ENCODE measurements around the gene SPDYE17.
"Not testable (repeated sequence)": the region's sequence is repeated elsewhere in the genome, so short reads cannot be mapped to it uniquely, and the experiment has no call there.

SPDYE17 gene, protein sequence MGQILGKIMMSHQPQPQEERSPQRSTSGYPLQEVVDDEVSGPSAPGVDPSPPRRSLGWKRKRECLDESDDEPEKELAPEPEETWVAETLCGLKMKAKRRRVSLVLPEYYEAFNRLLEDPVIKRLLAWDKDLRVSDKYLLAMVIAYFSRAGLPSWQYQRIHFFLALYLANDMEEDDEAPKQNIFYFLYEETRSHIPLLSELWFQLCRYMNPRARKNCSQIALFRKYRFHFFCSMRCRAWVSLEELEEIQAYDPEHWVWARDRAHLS

DNA sequence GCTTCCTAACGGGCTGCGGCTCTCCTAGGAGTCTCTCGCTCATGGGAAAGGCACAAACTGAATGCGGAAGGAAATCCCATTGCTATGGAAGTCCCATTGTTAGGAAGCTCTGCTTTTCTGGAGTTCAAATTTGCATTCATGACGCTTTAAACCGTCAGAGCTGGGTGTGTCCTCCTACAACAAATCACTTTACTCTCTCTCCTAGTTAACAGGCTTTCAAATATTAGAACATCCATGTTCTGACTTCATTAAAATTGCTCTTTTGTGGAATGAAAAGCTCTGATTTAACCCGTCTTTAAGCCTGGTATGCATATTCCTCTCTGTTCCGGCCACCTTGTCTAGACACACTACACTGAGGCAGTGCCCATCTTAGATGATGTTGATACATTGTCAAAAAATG, at the start of gene SPDYE17:
Gene SPDYE17 (minus strand): TSS at position 101 of the 400 bp plus-strand sequence. CDS start 1,791 bp downstream, outside the sequence.
- not testable (repeated sequence) for ATAC-seq

DNA sequence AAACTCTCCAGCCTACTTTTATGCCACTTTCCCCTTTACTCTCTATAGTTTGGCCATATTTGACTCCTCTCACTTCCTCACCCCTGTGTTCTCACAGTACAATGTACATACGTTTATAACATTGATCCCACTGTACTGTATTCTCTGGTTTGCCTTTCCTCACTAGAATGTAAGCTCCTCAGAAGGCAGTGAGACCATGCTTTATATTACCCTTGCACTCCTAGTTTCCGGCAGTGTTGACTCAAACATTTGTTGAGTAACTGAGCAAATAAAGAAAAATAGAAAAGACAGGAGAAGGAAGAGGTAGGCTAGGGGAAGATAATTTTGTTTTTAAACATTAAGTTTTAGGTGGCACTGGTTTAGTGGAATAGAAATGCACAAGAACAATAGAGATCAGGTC, 48.1 kb upstream of the SPDYE17 start:
- ATAC-seq: not testable (repeated sequence)

DNA sequence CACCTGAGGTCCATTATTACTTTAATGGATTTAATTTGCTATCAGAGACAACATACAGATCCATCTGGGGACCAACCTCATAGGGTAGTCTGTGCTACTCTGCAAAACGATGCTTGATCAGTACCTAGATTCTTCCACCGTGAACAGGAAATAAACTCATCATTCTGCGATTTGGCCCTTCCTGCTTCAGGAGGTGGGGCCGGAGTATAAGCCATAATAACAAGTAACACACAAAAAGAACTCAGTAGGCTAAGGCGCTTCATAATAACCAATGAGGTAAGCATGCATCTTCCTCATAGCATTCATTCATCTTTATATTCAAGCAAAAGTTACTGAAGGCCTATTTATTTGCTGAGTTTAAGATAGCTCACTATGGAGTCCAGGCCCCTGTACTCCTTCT, 47.5 kb upstream of the SPDYE17 start:
- ATAC-seq: not testable (repeated sequence)

DNA sequence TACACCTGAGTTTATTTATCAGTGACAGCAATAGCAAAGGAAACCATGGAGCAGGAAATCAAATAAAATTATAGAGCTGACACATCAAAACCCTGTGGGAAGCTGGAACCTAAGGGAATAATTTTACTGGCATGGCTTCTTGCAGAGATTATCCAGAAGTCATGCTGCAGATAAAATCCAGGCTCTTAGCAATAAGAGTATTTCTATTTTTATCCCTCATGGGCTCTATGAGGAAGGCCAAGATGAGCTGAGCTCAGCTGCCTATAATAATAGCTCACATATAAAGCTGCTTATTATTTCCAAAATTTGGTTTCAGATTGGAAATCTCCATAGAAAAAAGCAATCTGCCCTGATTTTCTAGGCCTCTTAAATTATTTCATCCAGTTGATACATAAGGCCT, 47.0 kb upstream of the SPDYE17 start:
- not testable (repeated sequence) for ATAC-seq

DNA sequence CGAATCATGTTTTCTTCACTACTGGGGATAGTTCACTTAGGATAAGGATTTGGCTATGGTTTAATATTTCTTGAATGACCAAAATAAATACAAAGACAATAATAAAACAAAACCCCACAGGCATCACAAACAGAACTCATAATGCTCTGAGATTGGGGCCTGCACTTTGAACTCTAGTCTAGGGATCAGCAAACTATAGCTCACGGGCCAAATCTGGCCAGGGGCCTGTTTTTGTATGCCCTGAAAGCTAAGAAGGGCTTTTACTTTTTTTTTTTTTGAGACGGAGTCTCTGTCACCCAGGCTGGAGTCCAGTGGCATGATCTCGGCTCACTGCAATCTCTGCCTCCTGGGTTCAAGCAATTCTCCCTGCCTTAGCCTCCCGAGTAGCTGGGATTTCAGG, 44.9 kb upstream of the SPDYE17 start:
- not testable (repeated sequence) for ATAC-seq

DNA sequence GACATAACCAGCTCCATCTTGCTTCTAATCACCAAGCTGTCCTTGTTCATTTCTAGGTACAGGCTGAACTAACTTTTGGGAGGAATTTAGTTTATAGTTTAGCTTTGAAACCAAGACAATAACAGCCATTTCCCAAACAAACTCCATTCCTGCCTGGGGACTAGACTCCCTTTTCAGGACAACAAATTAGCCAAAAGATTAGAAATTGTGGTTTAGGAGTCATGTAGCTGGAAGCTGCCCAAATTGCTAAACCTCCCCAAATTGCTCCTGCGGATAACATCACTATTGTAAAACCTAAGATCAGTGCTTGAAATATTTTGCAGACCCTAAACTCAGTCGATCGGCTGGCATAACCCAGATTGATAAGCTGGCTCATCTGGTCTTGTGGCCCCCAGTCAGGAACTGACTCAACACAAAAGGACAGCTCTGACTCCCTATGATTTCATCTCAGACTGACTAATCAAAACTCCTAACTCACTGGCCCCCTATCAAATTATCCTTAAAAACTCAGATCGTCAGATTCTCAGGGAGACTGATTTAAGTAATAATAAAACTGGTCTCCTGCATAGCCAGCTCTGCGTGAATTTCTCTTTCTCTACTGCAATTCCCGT, 42.7 kb upstream of the SPDYE17 start:
- not testable (repeated sequence) for ATAC-seq

DNA sequence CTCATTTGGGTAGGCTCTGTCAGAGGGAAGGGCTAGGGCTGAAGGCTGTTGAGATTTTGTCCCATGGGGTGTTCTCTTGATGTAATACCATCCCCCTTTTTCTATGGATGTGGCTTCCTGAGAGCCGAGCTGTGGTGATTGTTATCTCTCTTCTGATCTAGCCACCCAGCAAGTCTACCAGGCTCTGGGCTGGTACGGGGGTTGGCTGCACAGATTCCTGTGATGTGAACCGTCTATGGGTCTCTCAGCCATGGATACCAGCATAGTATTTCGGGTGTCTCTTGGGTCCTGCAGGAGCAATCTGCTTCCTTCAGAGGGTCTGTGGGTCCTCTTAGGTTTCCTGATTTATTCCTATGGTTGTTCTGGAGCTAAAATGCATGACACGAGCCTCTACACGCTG, 38.9 kb upstream of the SPDYE17 start:
- not testable (repeated sequence) for ATAC-seq

DNA sequence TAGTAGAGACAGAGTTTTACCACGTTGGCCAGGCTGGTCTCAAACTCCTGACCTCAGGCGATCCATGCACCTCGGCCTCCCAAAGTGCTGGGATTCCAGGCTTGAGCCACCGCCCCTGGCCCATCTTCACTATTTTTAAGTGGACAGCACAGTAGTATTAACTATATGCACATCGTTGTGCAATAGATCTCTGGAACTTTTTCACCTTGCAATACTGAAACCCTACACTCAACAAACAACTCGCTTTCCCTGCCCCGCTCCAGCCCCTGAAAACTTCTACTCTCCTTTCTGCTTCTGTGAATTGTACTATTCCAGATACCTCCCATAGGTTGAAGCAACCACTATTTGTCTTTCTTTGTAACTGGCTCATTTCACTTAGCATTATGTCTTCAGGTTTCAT, 33.7 kb upstream of the SPDYE17 start:
- not testable (repeated sequence) for ATAC-seq

DNA sequence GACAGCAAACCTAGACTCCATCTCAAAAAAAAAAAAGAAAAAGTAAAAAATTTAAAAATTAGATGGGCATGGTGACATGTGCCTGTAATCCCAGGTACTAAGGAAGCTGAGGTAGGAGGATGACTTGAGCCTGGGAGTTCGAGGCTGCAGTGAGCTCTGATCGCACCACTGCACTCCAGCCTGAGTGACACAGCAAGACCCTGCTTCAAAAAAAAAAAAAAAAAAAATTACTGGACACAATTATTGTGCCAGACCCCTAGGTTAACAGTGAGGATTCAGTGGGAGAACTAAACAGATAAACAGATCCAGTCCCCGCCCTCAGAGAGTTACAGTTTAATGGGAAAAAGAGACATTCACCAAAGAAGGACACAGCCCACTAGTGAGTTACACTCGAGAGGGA, 31.6 kb upstream of the SPDYE17 start:
- not testable (repeated sequence) for ATAC-seq

DNA sequence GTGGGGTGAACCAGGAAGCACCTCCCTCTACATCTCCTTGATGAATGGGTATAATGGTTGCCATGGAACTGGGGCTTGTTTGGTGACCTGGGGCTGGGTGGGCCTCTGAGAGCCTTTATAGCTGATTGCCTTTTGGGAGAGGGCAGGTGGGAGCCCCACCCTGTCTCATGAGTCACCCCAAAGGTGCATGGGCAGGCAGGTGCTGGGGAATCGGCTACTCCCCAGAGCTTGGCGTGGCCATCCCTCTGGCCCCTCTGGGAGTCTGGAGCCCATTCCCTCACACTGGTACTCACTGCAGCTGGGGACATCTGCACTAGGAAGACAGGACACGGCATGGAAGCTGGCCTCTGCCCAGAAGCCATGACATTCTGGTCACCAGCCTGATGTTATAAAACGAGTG, 30.4 kb upstream of the SPDYE17 start, which contains the start of gene SPDYE18:
Gene SPDYE18 (minus strand): TSS at position 2 of the 400 bp plus-strand sequence. CDS start 2,046 bp downstream, outside the sequence.
- not testable (repeated sequence) for ATAC-seq

DNA sequence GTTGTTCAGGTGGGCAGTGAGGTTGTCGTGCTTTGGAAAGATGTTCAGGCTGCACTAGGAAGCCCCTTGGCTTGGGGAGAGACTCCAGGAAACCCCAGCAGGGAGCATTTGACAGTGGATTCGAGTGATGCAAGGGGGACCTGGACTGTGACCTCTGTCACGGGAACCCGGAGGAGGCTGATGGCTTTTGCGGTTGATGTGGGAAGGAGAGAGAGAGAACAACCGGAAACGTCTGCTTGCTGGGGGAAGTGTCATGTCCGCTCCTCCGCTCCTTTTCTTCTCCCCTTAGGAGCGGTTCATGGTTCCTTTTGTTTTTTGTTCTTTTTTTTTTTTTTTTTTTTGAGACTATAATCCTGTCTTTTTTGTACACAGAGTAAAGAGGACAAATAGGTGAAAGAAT, 5.8 kb downstream of the SPDYE17 start:
- not testable (repeated sequence) for ATAC-seq

DNA sequence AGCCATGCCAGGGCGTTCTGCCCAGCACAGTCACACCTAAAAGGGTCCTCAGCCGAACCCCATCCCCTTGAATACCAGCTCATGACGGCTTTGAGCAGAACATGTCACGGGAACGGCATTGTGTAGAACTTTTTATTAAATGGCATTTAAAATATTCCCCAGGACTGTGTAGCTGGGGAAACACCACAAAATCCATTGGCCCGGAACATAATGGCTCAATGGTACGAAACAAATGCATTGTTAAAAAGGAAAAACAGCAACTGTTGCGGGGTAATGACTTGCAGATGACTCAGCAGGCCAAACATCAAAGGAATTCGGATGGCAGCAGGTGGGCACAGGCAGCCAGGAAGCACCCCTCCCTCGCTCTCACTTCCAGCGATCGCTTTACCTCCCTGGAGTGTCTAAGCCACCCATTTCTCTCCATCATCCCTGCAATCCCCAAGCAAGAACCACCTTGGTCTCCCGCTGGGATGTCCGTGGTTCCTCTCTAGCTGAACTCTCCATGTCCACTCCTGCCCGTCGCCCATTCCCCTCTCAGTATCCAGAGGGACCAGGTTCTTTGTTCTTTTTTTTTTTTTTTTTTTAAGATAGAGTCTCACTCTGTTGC, 22.0 kb downstream of the SPDYE17 start:
- not testable (repeated sequence) for ATAC-seq

DNA sequence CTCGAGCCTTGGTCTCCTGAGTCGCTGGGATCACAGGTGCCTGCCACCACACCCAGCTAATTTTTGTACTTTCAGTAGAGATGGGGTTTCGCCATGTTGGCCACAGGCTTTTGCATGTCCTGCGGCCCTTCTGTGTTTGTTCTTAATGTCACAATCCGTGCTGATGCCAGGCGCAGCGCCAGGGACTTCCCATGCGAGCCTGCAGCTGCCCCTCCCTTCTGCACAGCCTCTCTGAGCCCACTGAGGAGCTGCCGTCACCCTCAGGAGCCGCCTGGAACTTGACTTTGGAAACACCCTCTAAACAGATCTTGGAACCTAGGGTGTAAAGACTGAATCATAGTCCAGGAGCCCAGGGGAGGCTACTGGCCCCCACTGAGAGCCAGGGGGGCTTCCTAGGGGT, 24.2 kb downstream of the SPDYE17 start:
- not testable (repeated sequence) for ATAC-seq

DNA sequence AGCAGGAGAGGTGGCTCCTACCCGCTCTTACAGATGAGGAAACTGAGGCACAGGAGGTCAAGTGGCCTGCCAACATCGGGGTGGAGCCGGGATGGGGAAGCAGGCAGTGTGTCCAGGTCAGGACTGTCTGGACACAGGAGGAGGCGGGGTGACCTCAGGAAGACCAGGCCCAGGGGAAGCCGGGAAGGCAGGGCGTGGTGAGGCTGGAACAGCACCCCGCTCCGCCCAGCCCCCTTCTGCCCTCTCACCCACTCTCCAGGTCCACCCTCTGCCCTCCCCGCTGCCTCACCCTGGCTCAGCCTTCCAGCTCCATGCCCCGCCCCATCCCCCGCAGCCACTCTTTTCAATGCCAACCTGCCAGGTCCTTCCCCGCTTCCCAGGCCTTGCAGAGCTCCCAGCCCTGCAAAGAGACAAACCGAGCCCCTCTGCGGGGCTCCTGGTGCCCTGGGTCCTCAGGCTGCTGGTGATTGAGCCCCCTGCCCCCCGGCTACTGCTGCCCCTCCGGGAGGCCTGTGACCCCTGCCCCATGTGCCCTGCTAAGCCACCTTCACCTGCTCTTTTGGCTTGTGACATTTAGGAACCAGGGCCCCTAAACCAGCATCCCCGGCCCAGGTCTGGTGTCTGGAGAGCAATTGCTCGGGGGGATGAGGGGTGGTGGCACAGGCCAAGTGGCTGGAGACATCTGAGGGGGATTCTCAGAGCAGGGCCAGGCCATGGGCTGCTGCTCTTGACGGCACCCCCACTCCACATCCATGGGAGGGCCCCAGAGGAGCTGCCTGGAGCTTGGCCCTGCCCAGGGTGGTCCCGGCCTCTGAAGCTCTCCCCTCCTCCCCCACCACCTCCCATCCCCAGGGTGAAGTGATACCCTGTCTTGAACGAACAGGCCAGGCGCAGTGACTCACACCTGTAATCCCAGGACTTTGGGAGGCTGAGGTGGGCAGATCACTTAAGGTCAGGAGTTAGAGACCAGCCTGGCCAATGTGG, 25.7 kb downstream of the SPDYE17 start:
- ATAC-seq: not testable (repeated sequence)

DNA sequence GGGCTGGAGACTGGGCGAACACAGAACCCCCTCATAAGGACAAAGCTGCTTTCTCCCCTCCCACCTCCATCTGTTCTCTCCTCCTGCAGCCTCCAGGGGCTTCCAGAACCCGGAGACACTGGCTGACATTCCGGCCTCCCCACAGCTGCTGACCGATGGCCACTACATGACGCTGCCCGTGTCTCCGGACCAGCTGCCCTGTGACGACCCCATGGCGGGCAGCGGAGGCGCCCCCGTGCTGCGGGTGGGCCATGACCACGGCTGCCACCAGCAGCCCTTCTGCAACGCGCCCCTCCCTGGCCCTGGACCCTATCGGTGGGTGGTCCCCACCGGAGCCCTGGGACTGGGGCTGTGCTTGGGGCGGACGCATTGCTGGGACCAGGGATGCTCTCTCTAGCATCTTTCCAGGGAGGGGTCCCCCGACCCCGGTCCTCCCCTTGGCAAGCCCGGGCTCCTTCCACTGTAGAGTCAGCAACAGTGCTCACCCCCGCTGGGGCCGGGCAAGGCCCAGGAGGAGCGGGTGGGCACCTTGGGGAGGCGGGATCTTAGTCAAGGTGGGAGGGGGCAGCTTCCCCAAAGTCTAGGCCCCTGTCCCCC, 26.6 kb downstream of the SPDYE17 start:
- ATAC-seq: not testable (repeated sequence)

DNA sequence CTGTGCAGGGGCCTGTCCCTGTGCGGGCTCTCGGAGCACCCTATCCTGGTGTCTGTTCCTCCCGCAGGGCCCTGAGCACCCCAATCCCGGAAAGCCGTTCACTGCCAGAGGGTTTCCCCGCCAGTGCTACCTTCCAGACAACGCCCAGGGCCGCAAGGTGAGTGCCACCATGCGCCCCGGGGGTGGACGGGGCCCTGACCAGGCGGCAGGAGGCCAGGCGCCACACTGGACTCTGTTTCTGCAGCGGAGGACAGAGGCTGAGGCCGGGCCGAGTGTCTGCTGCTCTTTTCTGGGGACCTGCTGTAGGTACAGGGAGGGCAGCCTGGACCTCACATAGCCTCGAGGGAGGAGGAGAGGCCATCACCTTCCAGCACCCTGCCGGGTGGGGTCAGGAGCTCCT, 28.0 kb downstream of the SPDYE17 start:
- ATAC-seq: not testable (repeated sequence)

DNA sequence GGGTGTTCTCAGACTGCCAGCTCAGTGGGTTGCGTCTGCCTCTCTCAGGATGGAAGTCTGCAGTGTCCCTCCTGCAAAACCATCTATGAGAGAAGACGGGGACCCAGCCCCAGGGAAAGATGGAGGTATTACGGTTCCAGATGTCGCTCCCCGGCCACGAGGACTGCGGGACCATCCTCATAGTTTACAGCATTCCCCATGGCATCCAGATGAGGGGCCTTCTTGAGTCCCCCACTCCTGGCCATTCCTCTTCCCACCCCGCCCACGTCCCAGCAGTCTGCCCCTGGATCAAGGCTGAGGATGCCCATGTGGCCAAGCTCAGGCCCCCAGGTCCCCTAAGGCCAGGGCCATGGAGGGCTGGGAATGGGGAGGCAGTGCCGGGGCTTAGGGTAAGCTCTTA, 28.9 kb downstream of the SPDYE17 start:
- ATAC-seq: not testable (repeated sequence)

DNA sequence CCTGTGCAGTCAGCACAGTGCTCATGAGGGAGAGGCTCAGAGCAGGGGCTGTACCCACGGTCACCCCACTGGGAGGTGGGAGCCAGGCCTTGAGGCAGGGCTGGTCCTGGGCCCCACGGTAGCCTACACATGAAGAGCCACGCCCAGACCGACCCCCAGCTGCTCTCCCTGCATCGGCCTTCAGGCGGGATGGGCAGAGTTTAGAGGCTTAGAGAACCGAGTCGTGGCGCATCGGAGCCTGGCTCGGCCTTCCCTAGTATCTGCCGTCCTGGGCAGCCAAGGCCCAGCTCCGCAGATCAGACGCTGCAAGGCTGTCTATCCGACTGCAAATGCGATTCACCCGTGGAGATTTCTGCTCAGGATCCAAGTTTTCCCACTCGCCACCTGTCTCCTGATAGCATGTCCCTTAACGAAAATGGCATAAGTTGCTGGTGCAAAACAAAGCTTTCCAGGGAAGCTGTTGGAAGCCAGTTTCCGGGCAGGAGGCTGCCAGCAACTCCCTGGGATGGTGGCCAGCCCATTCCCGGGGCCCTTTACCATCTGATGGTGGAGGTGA, 29.4 kb downstream of the SPDYE17 start:
- ATAC-seq: not testable (repeated sequence)

DNA sequence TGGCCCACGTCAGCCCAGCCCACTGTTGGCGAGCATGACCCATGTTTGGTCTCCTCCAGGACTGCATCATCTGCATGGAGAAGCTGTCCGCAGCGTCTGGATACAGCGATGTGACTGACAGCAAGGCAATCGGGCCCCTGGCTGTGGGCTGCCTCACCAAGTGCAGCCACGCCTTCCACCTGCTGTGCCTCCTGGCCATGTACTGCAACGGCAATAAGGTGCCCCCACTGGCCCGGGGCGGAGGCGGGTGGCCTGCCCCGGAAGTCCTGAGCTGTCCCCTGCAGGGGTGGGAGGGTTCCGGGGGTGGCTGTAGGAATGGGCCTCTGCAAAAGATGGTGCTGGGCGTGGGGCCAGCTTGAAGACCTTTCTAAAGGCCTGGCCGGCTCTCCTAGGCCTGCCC, 30.1 kb downstream of the SPDYE17 start:
- ATAC-seq: not testable (repeated sequence)

DNA sequence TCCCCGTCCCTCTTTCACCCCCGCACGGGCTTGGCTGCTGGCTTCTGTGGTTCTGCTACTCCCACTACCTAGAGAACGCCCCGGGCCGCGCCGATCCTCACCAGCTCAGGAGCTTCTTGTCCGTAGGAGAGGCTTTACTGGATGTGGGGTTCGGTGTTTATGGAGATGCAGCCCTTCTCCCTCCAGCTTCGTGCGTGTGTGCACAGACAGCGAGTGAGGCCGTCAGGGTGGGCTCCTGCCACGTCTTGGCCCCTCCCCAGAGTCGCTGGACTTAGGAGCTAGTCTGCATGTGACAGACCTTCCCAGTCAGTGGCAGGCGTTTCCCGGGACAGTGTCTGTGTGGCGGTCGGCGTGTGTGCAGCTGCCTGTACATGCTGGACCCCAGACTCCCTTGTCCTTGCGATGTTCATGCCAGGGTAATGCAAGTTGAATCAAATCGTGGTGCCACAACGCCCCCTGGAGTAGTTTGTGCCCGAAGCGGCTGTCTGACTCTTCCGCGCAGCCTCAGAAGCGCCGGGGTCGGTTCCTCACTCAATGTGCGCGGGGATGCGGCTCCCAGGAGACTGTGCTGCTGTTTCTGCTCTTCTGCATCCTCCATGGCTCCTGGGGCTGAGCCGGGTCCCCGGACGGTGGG, 32.6 kb downstream of the SPDYE17 start:
- not testable (repeated sequence) for ATAC-seq

DNA sequence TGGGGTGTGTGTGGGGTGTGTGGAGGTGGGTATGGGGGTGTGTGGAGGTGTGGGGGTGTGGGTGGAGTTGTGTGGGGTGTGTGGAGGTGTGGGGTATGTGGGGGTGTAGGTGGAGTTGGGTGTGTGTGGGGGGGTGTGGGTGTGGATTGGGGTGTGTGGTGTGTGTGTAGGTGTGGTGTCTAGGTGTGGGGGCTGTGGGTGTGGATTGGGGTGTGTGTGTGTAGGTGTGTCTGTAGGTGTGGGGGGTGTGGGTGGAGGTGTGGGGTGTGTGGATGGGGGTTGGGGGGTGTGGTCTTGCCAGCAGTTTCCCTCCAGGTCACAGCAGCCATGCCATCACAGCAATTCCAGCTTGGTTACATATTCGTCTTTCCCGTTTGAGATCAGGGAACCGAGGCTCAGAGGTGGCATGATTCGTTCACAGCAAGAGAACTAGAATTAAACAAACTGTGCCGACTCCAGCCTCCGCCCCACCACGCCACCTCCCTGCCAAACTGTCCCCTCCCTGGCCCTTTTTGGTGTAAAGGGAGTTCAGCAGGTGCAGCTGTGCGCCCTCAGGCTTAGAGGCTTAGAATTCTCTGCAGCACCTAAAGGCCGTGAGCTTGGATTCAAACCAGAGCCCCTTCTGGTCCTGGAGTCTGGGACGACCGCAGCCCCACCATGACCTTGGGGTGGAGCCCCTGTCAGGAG, 33.3 kb downstream of the SPDYE17 start:
- ATAC-seq: not testable (repeated sequence)

All from activated CD4-positive, CD25-positive, alpha-beta regulatory T cell treated with anti-CD3 and anti-CD28 coated beads, Interleukin-2, amount 50 U/mL, for 24 hours (primary cell).